Suprapubic skin (tissue), 4 donors: ENCODE results near the gene FLYWCH1.

Source experiments
- CTCF ChIP-seq, 2 donors: fragments of 200-600 bp in 1 of 2; fragments of 450-650 bp in 1 of 2; sonication (generic) in 1 of 2; IDR thresholded peaks; one replicate each; pipeline ENCODE4 v1.5.1; 2016 to 2019; ENCODE audit warnings: antibody characterized with exemption in 2 of 2, mild to moderate bottlenecking in 1 of 2, moderate library complexity in 1 of 2
- EP300 ChIP-seq: sonication (generic); formaldehyde crosslinking; IDR thresholded peaks from one replicate; pipeline ENCODE4 v1.6.1; 2017; ENCODE audit warnings: antibody characterized with exemption
- POLR2A ChIP-seq, 2 donors: fragments of 450-650 bp; IDR thresholded peaks; one replicate each; pipeline ENCODE4 v1.6.1; 2017; ENCODE audit warnings: antibody characterized with exemption in 2 of 2, mild to moderate bottlenecking in 2 of 2, moderate library complexity in 2 of 2
- POLR2AphosphoS5 ChIP-seq, 3 donors: sonication (generic); formaldehyde crosslinking; IDR thresholded peaks; one replicate each; pipeline ENCODE4 v1.6.1; 2017; ENCODE audit warnings: antibody characterized with exemption in 3 of 3

- TF ChIP-seq POLR2AphosphoS5 (IDR thresholded peaks at IDR 0.05) = no peak
- TF ChIP-seq CTCF (IDR thresholded peaks at IDR 0.05) = no peak
- TF ChIP-seq EP300 = no peak
- no peak for TF ChIP-seq POLR2A (IDR thresholded peaks at IDR 0.05)
Observed at GRCh38 chr16:2865651-2866050, 46.1 kb upstream of the FLYWCH1 start.
